ENCODE results near the gene MYH4. TPM values are rescaled to one million over a fixed set of nuclear protein-coding genes. Genes with fewer than 3 reads are reported as not detected.

Gene MYH4
- total RNA-seq, 2 donors from 2014 or later: not detected

DNA sequence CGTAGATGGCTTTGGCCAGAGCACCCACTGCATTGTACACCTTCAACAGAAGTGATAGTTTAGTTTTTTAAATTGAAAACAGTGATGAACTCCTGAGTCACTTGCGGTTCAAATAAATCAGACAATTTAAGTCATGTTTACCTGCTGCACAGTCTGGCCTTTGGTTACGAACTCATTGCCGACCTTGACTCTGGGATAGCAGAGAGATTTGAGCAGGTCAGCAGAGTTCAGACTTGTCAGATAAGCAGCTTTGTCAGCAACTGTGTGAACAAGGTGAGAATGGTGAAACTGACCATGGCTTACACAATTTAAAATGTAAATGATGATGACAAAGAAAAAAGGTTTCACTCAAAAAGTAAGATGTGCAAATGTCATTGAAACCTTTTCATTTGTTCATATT is 9.3 kb downstream of the MYH4 start:
- Mint-ChIP-seq H3K27ac (no peak overlapping the region), H3K9me3 (no peaks in the 10 kb centered on the region), H3K27me3 (ENCODE audit: low read depth) (peaks cover 8% of the 10 kb centered on the region), H3K4me3 (no peak overlapping the region), H3K4me1 (ENCODE audit: low read depth) (no peaks in the 10 kb centered on the region), H3K36me3 (ENCODE audit: insufficient read depth in 2 of 2) (no peaks in the 10 kb centered on the region)
- ATAC-seq (replicated peaks in 1 of 2): no peak
- DNase-seq: no peak

DNA sequence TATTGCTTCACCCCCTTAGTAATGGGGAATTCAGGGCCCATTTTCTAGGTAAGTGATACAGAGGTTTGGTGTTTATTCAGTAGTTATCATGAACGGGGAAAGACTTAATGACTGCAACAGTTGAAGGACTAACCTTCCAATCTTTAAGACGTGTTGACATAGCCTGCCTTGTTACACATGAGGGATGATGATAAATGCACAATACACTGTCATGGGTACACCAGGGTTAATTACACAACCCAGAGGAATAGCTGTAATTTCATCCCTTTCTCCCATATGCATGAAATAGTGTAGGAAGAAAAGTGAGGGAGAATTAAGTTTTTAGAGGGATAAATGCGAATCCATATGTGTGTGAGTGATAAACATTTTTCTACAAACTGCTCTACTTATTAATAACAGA is 10.7 kb downstream of the MYH4 start:
- Mint-ChIP-seq H3K27me3 (ENCODE audit: low read depth) (no peaks in the 10 kb centered on the region), H3K9me3 (no peaks in the 10 kb centered on the region), H3K4me1 (ENCODE audit: low read depth) (no peaks in the 10 kb centered on the region), H3K27ac (no peak overlapping the region), H3K4me3 (no peak overlapping the region), H3K36me3 (ENCODE audit: insufficient read depth in 2 of 2) (no peaks in the 10 kb centered on the region)
- DNase-seq (no peak), ATAC-seq (replicated peaks in 1 of 2) (no peak)

DNA sequence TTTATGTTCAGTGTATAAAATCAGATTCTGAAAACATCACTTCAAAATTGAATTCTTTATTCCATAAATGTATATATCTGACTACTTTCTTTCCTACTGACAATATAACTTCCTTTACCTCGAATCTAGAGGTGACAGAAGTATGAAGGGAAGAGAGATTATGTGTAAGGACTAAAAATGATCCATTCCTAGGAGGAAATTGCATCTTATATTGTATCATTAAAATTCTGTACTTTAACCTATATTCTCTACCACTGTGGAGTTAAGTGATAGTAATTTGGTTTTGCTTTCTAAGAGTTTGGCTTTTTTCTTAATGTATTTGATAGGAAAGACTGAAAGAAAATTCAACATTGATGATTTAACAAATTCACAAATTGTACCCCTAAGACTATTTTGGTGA is 11.4 kb downstream of the MYH4 start:
- H3K4me1 Mint-ChIP-seq (ENCODE audit: low read depth): no peaks in the 10 kb centered on the region
- no peak overlapping the region for H3K27ac Mint-ChIP-seq
- no peaks in the 10 kb centered on the region for H3K27me3 Mint-ChIP-seq (ENCODE audit: low read depth)
- no peak overlapping the region for H3K4me3 Mint-ChIP-seq
- no peaks in the 10 kb centered on the region for H3K9me3 Mint-ChIP-seq
- DNase-seq: no peak
- H3K36me3 Mint-ChIP-seq (ENCODE audit: insufficient read depth in 2 of 2): no peaks in the 10 kb centered on the region
- ATAC-seq (replicated peaks in 1 of 2): no peak

GRCh38 chr17:10447026-10447931 is 22.1 kb downstream of the MYH4 start:
- H3K36me3 Mint-ChIP-seq (ENCODE audit: insufficient read depth in 2 of 2): no peaks in the 10 kb centered on the region
- no peaks in the 10 kb centered on the region for H3K4me1 Mint-ChIP-seq (ENCODE audit: low read depth)
- ATAC-seq (replicated peaks in 1 of 2): no peak
- no peak overlapping the region for H3K27ac Mint-ChIP-seq
- peaks cover 14% of the 10 kb centered on the region for H3K27me3 Mint-ChIP-seq (ENCODE audit: low read depth)
- H3K4me3 Mint-ChIP-seq: no peak overlapping the region
- DNase-seq: no peak
- H3K9me3 Mint-ChIP-seq: peaks cover 2% of the 10 kb centered on the region in 2 donors

- no peak for DNase-seq
- Mint-ChIP-seq H3K4me1 (ENCODE audit: low read depth) (no peaks in the 10 kb centered on the region), H3K9me3 (peaks cover 2 to 3% of the 10 kb centered on the region in 2 donors), H3K4me3 (no peak overlapping the region), H3K27me3 (ENCODE audit: low read depth) (peaks cover 27% of the 10 kb centered on the region), H3K36me3 (ENCODE audit: insufficient read depth in 2 of 2) (no peaks in the 10 kb centered on the region), H3K27ac (no peak overlapping the region)
- ATAC-seq (replicated peaks in 1 of 2): no peak
Measured at GRCh38 chr17:10439816-10440215, 29.5 kb downstream of the MYH4 start.

DNA sequence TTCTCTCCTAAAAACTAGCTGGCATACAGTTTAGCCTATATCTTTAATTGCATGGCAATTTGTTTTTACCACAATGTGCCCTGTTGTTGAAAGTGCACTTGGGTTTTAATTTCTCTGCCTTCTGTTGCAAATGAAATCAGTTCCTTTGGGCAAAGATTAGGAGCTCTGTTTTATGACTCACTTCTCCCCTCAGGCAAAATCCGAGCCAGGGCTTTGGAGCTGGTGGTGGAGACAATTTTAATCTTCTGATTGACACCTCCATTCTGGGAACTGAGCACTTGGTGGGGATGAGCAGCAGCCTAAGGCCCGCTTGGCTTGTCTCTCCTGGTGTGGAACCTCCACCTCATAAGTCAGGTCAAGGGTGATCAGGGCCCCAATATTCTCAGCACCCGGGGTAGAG is 34.3 kb downstream of the MYH4 start:
- Mint-ChIP-seq H3K4me1 (ENCODE audit: low read depth) (no peaks in the 10 kb centered on the region), H3K4me3 (no peak overlapping the region), H3K27ac (no peak overlapping the region), H3K36me3 (ENCODE audit: insufficient read depth in 2 of 2) (peaks cover 0 to 1% of the 10 kb centered on the region in 2 donors), H3K9me3 (peaks cover 3% of the 10 kb centered on the region in 2 donors), H3K27me3 (ENCODE audit: low read depth) (peaks cover 22% of the 10 kb centered on the region)
- DNase-seq (no peak), ATAC-seq (replicated peaks in 1 of 2) (no peak)

- peaks cover 6% of the 10 kb centered on the region for H3K27me3 Mint-ChIP-seq (ENCODE audit: low read depth)
- peaks cover 0 to 2% of the 10 kb centered on the region in 2 donors for H3K9me3 Mint-ChIP-seq
- ATAC-seq (replicated peaks in 1 of 2) (no peak), DNase-seq (no peak)
- peaks cover 0 to 1% of the 10 kb centered on the region in 2 donors for H3K36me3 Mint-ChIP-seq (ENCODE audit: insufficient read depth in 2 of 2)
- H3K4me3 Mint-ChIP-seq: no peak overlapping the region
- H3K4me1 Mint-ChIP-seq (ENCODE audit: low read depth): no peaks in the 10 kb centered on the region
- no peak overlapping the region for H3K27ac Mint-ChIP-seq
Measured at GRCh38 chr17:10429421-10430045, 39.8 kb downstream of the MYH4 start.

- H3K9me3 Mint-ChIP-seq: peaks cover 0 to 2% of the 10 kb centered on the region in 2 donors
- DNase-seq: no peak
- H3K27me3 Mint-ChIP-seq (ENCODE audit: low read depth): peaks cover 6% of the 10 kb centered on the region
- H3K4me3 Mint-ChIP-seq: no peak overlapping the region
- no peaks in the 10 kb centered on the region for H3K4me1 Mint-ChIP-seq (ENCODE audit: low read depth)
- ATAC-seq (replicated peaks in 1 of 2): no peak
- H3K36me3 Mint-ChIP-seq (ENCODE audit: insufficient read depth in 2 of 2): peaks cover 0 to 1% of the 10 kb centered on the region in 2 donors
- H3K27ac Mint-ChIP-seq: no peak overlapping the region
Measured at GRCh38 chr17:10428781-10429180, 40.6 kb downstream of the MYH4 start.

DNA sequence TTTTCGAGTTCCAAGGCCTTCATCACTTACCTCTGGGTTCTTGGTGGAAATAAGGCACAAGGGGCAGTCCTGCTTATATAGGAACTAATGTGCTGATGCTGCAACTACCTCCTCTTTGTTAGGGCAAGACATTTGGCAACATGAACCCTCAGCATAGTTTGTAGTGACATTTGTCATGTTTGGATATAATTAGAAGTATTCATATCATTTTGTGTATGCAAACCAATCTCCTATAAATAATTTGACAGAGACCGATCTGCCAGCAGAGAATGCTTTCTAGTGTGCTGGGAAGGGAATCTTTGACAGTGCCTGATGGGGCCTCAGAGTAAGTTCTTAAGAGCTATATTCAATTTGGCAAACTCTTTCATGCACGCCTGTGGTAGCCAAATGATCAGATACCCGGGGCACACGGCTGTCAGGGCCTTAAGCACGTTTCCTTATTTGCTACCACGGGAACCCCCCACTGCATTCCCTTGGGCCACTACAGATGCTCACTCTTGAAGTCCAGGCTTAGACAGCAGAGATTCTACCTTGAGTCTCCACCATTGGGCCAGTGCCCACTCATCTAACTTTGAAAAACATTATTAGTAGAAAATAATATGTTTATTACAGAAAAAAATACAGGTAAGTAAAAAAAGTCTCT is 47.3 kb downstream of the MYH4 start, which contains the start of gene MYH8:
MYH8 (minus strand) TSS at position 51 of the 643 bp plus-strand sequence. CDS start 1,723 bp downstream, outside the sequence.
- Mint-ChIP-seq H3K27me3 (ENCODE audit: low read depth) (no peaks in the 10 kb centered on the region), H3K9me3 (no peaks in the 10 kb centered on the region), H3K36me3 (ENCODE audit: insufficient read depth in 2 of 2) (no peaks in the 10 kb centered on the region), H3K4me3 (no peak within 1 kb of the TSS), H3K4me1 (ENCODE audit: low read depth) (no peaks in the 10 kb centered on the region), H3K27ac (no peak within 1 kb of the TSS)
- DNase-seq: no peak
- ATAC-seq (replicated peaks in 1 of 2): no peak

- Mint-ChIP-seq H3K4me3 (no peak overlapping the region), H3K4me1 (ENCODE audit: low read depth) (no peaks in the 10 kb centered on the region), H3K27ac (no peak overlapping the region), H3K27me3 (ENCODE audit: low read depth) (peaks cover under 1% of the 10 kb centered on the region), H3K9me3 (no peaks in the 10 kb centered on the region), H3K36me3 (ENCODE audit: insufficient read depth in 2 of 2) (no peaks in the 10 kb centered on the region)
- no peak for ATAC-seq (replicated peaks in 1 of 2)
- no peak for DNase-seq
Measured at GRCh38 chr17:10421211-10421610, 48.1 kb downstream of the MYH4 start.

- Mint-ChIP-seq H3K9me3 (no peaks in the 10 kb centered on the region), H3K36me3 (ENCODE audit: insufficient read depth in 2 of 2) (no peaks in the 10 kb centered on the region), H3K4me3 (no peak overlapping the region), H3K27me3 (ENCODE audit: low read depth) (peaks cover 5% of the 10 kb centered on the region), H3K4me1 (ENCODE audit: low read depth) (no peaks in the 10 kb centered on the region), H3K27ac (no peak overlapping the region)
- DNase-seq (no peak), ATAC-seq (replicated peaks in 1 of 2) (no peak)
Measured at GRCh38 chr17:10420811-10421210, 48.5 kb downstream of the MYH4 start.

DNA sequence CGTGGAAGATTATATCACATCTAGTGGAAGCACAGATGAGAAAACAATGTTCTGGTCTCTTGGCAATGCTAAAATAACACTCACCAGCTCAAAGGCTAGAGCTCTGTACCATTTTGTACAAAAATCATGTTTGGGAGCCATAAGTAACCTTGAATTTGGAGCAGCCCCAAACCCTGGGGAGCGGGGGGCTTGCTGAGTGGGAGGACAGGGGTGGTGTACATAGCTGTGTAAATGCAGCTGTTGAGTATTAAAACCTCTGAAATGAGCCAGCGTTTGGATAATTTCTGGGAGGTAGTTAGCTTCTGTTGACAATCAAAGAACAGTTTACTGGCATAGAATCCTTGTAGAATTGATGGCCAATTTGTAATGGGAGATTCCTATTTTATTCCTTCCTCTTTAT is 51.9 kb downstream of the MYH4 start:
- no peak overlapping the region for H3K27ac Mint-ChIP-seq
- H3K36me3 Mint-ChIP-seq (ENCODE audit: insufficient read depth in 2 of 2): no peaks in the 10 kb centered on the region
- ATAC-seq (replicated peaks in 1 of 2) (no peak), DNase-seq (no peak)
- no peak overlapping the region for H3K4me3 Mint-ChIP-seq
- no peaks in the 10 kb centered on the region for H3K9me3 Mint-ChIP-seq
- H3K4me1 Mint-ChIP-seq (ENCODE audit: low read depth): no peaks in the 10 kb centered on the region
- peaks cover 7% of the 10 kb centered on the region for H3K27me3 Mint-ChIP-seq (ENCODE audit: low read depth)

DNA sequence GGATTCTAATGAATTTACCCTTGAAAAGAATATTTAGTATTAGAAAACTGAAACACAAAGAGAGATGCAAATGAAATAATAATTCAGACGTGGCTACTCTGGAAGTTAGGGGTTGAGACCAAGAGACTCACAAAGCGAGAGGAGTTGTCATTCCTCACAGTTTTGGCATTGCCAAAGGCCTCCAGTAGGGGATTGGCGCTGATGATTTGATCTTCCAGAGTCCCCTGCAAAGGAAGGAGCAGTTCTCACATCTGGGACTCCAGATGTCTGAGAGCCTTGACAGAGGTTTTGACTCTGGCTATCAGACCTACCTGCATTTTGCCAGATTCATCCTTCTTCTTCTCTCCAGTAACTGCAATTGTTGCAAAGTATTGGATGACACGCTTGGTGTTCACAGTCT is 54.2 kb downstream of the MYH4 start:
- H3K27me3 Mint-ChIP-seq (ENCODE audit: low read depth): peaks cover 7% of the 10 kb centered on the region
- H3K27ac Mint-ChIP-seq: no peak overlapping the region
- H3K4me3 Mint-ChIP-seq: no peak overlapping the region
- ATAC-seq (replicated peaks in 1 of 2): no peak
- H3K4me1 Mint-ChIP-seq (ENCODE audit: low read depth): no peaks in the 10 kb centered on the region
- DNase-seq: no peak
- no peaks in the 10 kb centered on the region for H3K9me3 Mint-ChIP-seq
- H3K36me3 Mint-ChIP-seq (ENCODE audit: insufficient read depth in 2 of 2): no peaks in the 10 kb centered on the region
